ENCODE results near the gene CCL26. TPM values are rescaled to one million over a fixed set of nuclear protein-coding genes. Genes with fewer than 3 reads are reported as not detected.

The CCL26 gene
- total RNA-seq, 1 experiment from 2014 or later = 0.49 TPM

- TF ChIP-seq TCF7L2 (IDR thresholded peaks at IDR 0.05; ENCODE audit: borderline replicate concordance, extremely low read depth, insufficient read depth, insufficient read length) (no peak), CBX3 (IDR thresholded peaks at IDR 0.05; ENCODE audit: low read depth) (no peak), CTCF (IDR thresholded peaks at IDR 0.05 in 2 of 3, conservative IDR thresholded peaks at IDR 0.05 in 1 of 3; ENCODE audit: borderline replicate concordance in 1 of 3, insufficient read depth in 1 of 3, low read depth in 2 of 3, low read length in 2 of 3) (no peak), ELF1 (IDR thresholded peaks at IDR 0.05; ENCODE audit: borderline replicate concordance, low read depth) (no peak), EZH2phosphoT487 (IDR thresholded peaks at IDR 0.05; ENCODE audit: borderline replicate concordance) (no peak), ATF3 (IDR thresholded peaks at IDR 0.05) (no peak), FOSL1 (IDR thresholded peaks at IDR 0.05; ENCODE audit: low read depth) (no peak), POLR2AphosphoS5 (IDR thresholded peaks at IDR 0.05; ENCODE audit: low read depth, low read length) (no peak), SP1 (IDR thresholded peaks at IDR 0.05; ENCODE audit: low read depth) (no peak), ZFX (IDR thresholded peaks at IDR 0.05) (no peak), EZH2 (IDR thresholded peaks at IDR 0.05) (no peak), YY1 (IDR thresholded peaks at IDR 0.05; ENCODE audit: extremely low read depth, insufficient replicate concordance, low read depth, low read length) (no peak), RAD21 (IDR thresholded peaks at IDR 0.05; ENCODE audit: low read depth) (no peak), ZNF274 (IDR thresholded peaks at IDR 0.05; ENCODE audit: low read depth, low read length) (no peak), JUND (IDR thresholded peaks at IDR 0.05) (no peak), REST (IDR thresholded peaks at IDR 0.05; ENCODE audit: low read depth) (no peak), EGR1 (IDR thresholded peaks at IDR 0.05; ENCODE audit: low read depth) (no peak), POLR2A (IDR thresholded peaks at IDR 0.05; ENCODE audit: borderline replicate concordance, extremely low read depth, insufficient read depth, insufficient read length) (no peak)
- Histone ChIP-seq H3K9me3 (ENCODE audit: control insufficient read depth in 1 of 2, insufficient read depth in 1 of 2, low read depth in 1 of 2, low read length in 2 of 2) (no peaks in the 10 kb centered on the region), H3K27me3 (ENCODE audit: insufficient read depth, low read length) (no peaks in the 10 kb centered on the region; the same call in 1 of the 2 replicates), H3K27ac (ENCODE audit: low read depth, low read length) (no peak overlapping the region), H3K79me2 (ENCODE audit: insufficient read depth, low read length) (no peaks in the 10 kb centered on the region), H3K4me2 (ENCODE audit: low read length) (no peak overlapping the region), H3K4me3 (replicated peaks in 1 of 2; ENCODE audit: low read depth in 1 of 2, low read length in 2 of 2) (no peak overlapping the region), H3K9ac (ENCODE audit: low read length) (no peak overlapping the region), H4K20me1 (ENCODE audit: insufficient read depth) (no peaks in the 10 kb centered on the region), H3K9me2 (ENCODE audit: insufficient read depth) (no peaks in the 10 kb centered on the region), H3K36me3 (ENCODE audit: control insufficient read depth in 1 of 2, insufficient read depth in 2 of 2, low read length in 2 of 2) (no peaks in the 10 kb centered on the region), H2AFZ (ENCODE audit: low read depth, low read length, poor library complexity, severe bottlenecking) (no peak overlapping the region), H3K4me1 (ENCODE audit: control insufficient read depth in 1 of 2, insufficient read depth in 2 of 2, low read length in 2 of 2) (no peaks in the 10 kb centered on the region)
- ChIA-PET POLR2A (no interaction called here), CTCF (no interaction called here), RAD21 (ENCODE audit: low non-redundant PET in 1 of 2, low total read pairs in 2 of 2, uncharacterized antibody in 2 of 2, unreplicated experiment in 2 of 2) (no interaction called here)
- ATAC-seq (no peak), DNase-seq (ENCODE audit: low read depth, low spot score) (no peak)
- intact Hi-C loops (cut with micrococcal nuclease) = no loop called here
- BruUV-seq (replicated peaks) = no TSS peak
Observed at GRCh38 chr7:75815418-75816064, 43.5 kb upstream of the CCL26 start.
